Transverse colon (tissue), 4 donors: Measurements from ENCODE around the gene OLFM3.

Source experiments
- CTCF ChIP-seq, 5 experiments: fragments of 200-600 bp in 3 of 5; fragments of 450-650 bp in 2 of 5; sonication (generic) in 3 of 5; IDR thresholded peaks; 1 replicate in 2 of 5; 2 replicates in 3 of 5; pipeline ENCODE4 v1.5.1; 2016 to 2017; ENCODE audit warnings: antibody characterized with exemption in 5 of 5, inconsistent platforms in 3 of 5, mild to moderate bottlenecking in 2 of 5, moderate library complexity in 1 of 5
- POLR2AphosphoS5 ChIP-seq, 3 donors: sonication (generic); formaldehyde crosslinking; IDR thresholded peaks; one replicate each; pipeline ENCODE4 v1.6.1; 2016; ENCODE audit warnings: antibody characterized with exemption in 3 of 3

GRCh38 chr1:101905283-101905835 lies 91.4 kb downstream of the OLFM3 start:
- TF ChIP-seq CTCF (IDR thresholded peaks at IDR 0.05) (no peak), POLR2AphosphoS5 (IDR thresholded peaks at IDR 0.05) (no peak)
